Neural cell (in vitro differentiated cells): ENCODE data around the gene C19orf85. TPM values are rescaled to one million over a fixed set of nuclear protein-coding genes. Genes with fewer than 3 reads are reported as not detected.
A peak's percentile ranks its signal among the peaks of the same experiment; 100 is the strongest.
"Not testable (repeated sequence)": the region's sequence is repeated elsewhere in the genome, so short reads cannot be mapped to it uniquely, and the experiment has no call there.

Source experiments
- H2AFZ ChIP-seq: fragments of 200-600, 300-800 bp; sonication (generic), shearing (Covaris generic); 2 replicates; pipeline ENCODE4 v1.6.0; 2014; ENCODE audit warnings: low read depth, mild to moderate bottlenecking, antibody characterized with exemption, low read length, moderate library complexity
- H3F3A ChIP-seq: fragments of 200-600 bp; shearing (Covaris generic); 2 replicates; pipeline ENCODE4 v1.6.1; 2016; ENCODE audit warnings: mild to moderate bottlenecking, moderate library complexity, mixed read lengths, antibody characterized with exemption, low read length; ENCODE audit not compliant: insufficient read depth, poor library complexity, severe bottlenecking
- H3K27ac ChIP-seq: fragments of 200-600, 300-800 bp; sonication (generic), shearing (Covaris generic); 2 replicates; pipeline ENCODE4 v1.5.1; 2014; ENCODE audit warnings: mild to moderate bottlenecking, low read length, moderate library complexity
- H3K27me3 ChIP-seq: fragments of 300-800, 200-600 bp; sonication (generic), shearing (Covaris generic); 2 replicates; pipeline ENCODE4 v1.6.0; 2014; ENCODE audit warnings: mild to moderate bottlenecking, low read depth, low read length, moderate library complexity; ENCODE audit not compliant: insufficient read depth
- H3K36me3 ChIP-seq: fragments of 300-800, 200-600 bp; sonication (generic), shearing (Covaris generic); 2 replicates; pipeline ENCODE4 v1.5.1; 2014; ENCODE audit warnings: mild to moderate bottlenecking, antibody characterized with exemption, low read length, moderate library complexity; ENCODE audit not compliant: insufficient read depth
- H3K4me2 ChIP-seq: fragments of 300-800, 200-600 bp; sonication (generic), shearing (Covaris generic); 2 replicates; pipeline ENCODE4 v1.6.0; 2014; ENCODE audit warnings: mild to moderate bottlenecking, low read length
- H3K4me3 ChIP-seq: fragments of 300-800, 200-600 bp; sonication (generic), shearing (Covaris generic); 2 replicates; pipeline ENCODE4 v1.5.1; 2014; ENCODE audit warnings: mild to moderate bottlenecking, low read length, moderate library complexity
- H3K79me2 ChIP-seq: fragments of 200-600 bp; shearing (Covaris generic); replicated peaks from 2 replicates; pipeline ENCODE4 v1.6.0; 2014; ENCODE audit warnings: mild to moderate bottlenecking, low read length, moderate library complexity; ENCODE audit not compliant: insufficient read depth
- H3K9ac ChIP-seq: fragments of 300-800, 200-600 bp; sonication (generic), shearing (Covaris generic); 2 replicates; pipeline ENCODE4 v1.6.1; 2016; ENCODE audit warnings: mild to moderate bottlenecking, low read length, mixed read lengths
- H3K9me2 ChIP-seq: fragments of 200-600 bp; shearing (Covaris generic); 2 replicates; pipeline ENCODE4 v1.6.1; 2016; ENCODE audit warnings: mild to moderate bottlenecking, low read length, mixed read lengths; ENCODE audit not compliant: insufficient read depth
- H3K9me3 ChIP-seq: fragments of 200-600, 300-800 bp; sonication (generic), shearing (Covaris generic); 2 replicates; pipeline ENCODE4 v1.6.1; 2016; ENCODE audit warnings: mild to moderate bottlenecking, mixed run types, low read length, moderate library complexity, mixed read lengths
- H4K20me1 ChIP-seq: fragments of 200-600 bp; shearing (Covaris generic); 2 replicates; pipeline ENCODE4 v1.6.1; 2016; ENCODE audit warnings: mild to moderate bottlenecking, mixed run types; ENCODE audit not compliant: insufficient read depth
- CTCF ChIP-seq: fragments of 450-650 bp; IDR thresholded peaks from 2 replicates; pipeline ENCODE4 v1.5.1; 2014; ENCODE audit warnings: antibody characterized with exemption, mild to moderate bottlenecking, moderate library complexity; ENCODE audit not compliant: poor library complexity, severe bottlenecking
- EP300 ChIP-seq: fragments of 450-650 bp; conservative IDR thresholded peaks from 2 replicates; pipeline ENCODE4 v1.6.1; 2014; ENCODE audit warnings: antibody characterized with exemption, mild to moderate bottlenecking, moderate library complexity; ENCODE audit not compliant: poor library complexity, severe bottlenecking
- EZH2 ChIP-seq: fragments of 200-600, 300-800 bp; shearing (Covaris generic), sonication (generic); IDR thresholded peaks from 2 replicates; pipeline ENCODE4 v1.6.1; 2014; ENCODE audit warnings: antibody characterized with exemption, low read length, borderline replicate concordance, mild to moderate bottlenecking; ENCODE audit not compliant: insufficient read depth, poor library complexity, severe bottlenecking
- MXI1 ChIP-seq: fragments of 450-650 bp; conservative IDR thresholded peaks from 2 replicates; pipeline ENCODE4 v1.6.1; 2014; ENCODE audit warnings: antibody characterized with exemption, mild to moderate bottlenecking; ENCODE audit not compliant: poor library complexity, severe bottlenecking
- POLR2AphosphoS5 ChIP-seq: IDR thresholded peaks from 2 replicates; pipeline ENCODE4 v1.6.1; 2012
- RAD21 ChIP-seq: fragments of 450-650 bp; conservative IDR thresholded peaks from 2 replicates; pipeline ENCODE4 v1.6.1; 2014; ENCODE audit warnings: antibody characterized with exemption, mild to moderate bottlenecking, moderate library complexity
- REST ChIP-seq: IDR thresholded peaks from 2 replicates; pipeline ENCODE4 v1.6.1; 2012; ENCODE audit warnings: borderline replicate concordance
- SMC3 ChIP-seq: fragments of 450-650 bp; conservative IDR thresholded peaks from 2 replicates; pipeline ENCODE4 v1.6.1; 2014; ENCODE audit warnings: antibody characterized with exemption, mild to moderate bottlenecking, moderate library complexity; ENCODE audit not compliant: poor library complexity
- TAF1 ChIP-seq: IDR thresholded peaks from 2 replicates; pipeline ENCODE4 v1.6.1; 2012; ENCODE audit warnings: low read depth
- polyA plus RNA-seq: library from polyadenylated mRNA; depleted of rRNA; stranded (reverse); fragments of >200 nt; gene quantifications from 2 replicates; pipeline ENCODE4 v1.2.3, GENCODE V29; 2014

C19orf85 gene
- polyA plus RNA-seq, 1 donor from 2014 or later = 0.19 TPM

- Histone ChIP-seq H3K9ac (peak overlapping the region; percentile 44), H3K4me3 (peak overlapping the region; percentile 61), H3K4me2 (no peak overlapping the region), H3F3A (no peaks in the 10 kb centered on the region), H3K27ac (no peak overlapping the region), H4K20me1 (no peaks in the 10 kb centered on the region), H3K36me3 (no peaks in the 10 kb centered on the region), H2AFZ (no peak overlapping the region), H3K9me2 (no peaks in the 10 kb centered on the region), H3K79me2 (no peaks in the 10 kb centered on the region), H3K27me3 (peaks cover 13% of the 10 kb centered on the region), H3K9me3 (no peaks in the 10 kb centered on the region)
- TF ChIP-seq RAD21 (no peak), EP300 (no peak), SMC3 (no peak), TAF1 (no peak), REST (no peak), CTCF (no peak), MXI1 (peak; percentile 13)
Measured at GRCh38 chr19:55449469-55449868, 15.1 kb downstream of the C19orf85 start.

- H3K9ac ChIP-seq, H3K4me2 ChIP-seq, H3K27ac ChIP-seq, H3K79me2 ChIP-seq, H3K9me3 ChIP-seq, H3F3A ChIP-seq, H2AFZ ChIP-seq, H3K36me3 ChIP-seq, H3K4me3 ChIP-seq, H3K9me2 ChIP-seq, H4K20me1 ChIP-seq: not testable (repeated sequence)
- H3K27me3 ChIP-seq = peaks cover 27% of the 10 kb centered on the region
Measured at GRCh38 chr19:55448175-55448490, 16.4 kb downstream of the C19orf85 start.

- Histone ChIP-seq H3K36me3 (no peaks in the 10 kb centered on the region), H3F3A (no peaks in the 10 kb centered on the region), H3K9me3 (no peaks in the 10 kb centered on the region), H3K79me2 (no peaks in the 10 kb centered on the region), H4K20me1 (no peaks in the 10 kb centered on the region), H3K4me3 (no peak overlapping the region), H3K9me2 (no peaks in the 10 kb centered on the region), H3K4me2 (no peak overlapping the region), H2AFZ (no peak overlapping the region), H3K27ac (no peak overlapping the region), H3K9ac (no peak overlapping the region), H3K27me3 (peaks cover 32% of the 10 kb centered on the region)
- no peak for TF ChIP-seq CTCF
- TF ChIP-seq SMC3 = no peak
- TF ChIP-seq EZH2 = no peak
- TF ChIP-seq EP300 = no peak
- TF ChIP-seq MXI1 = no peak
- TF ChIP-seq REST = no peak
- no peak for TF ChIP-seq TAF1
- TF ChIP-seq POLR2AphosphoS5 = no peak
- no peak for TF ChIP-seq RAD21
Measured at GRCh38 chr19:55447421-55448174, 17.0 kb downstream of the C19orf85 start.
